Measurements from ENCODE around the gene RGPD6.
"Not testable (repeated sequence)": the region's sequence is repeated elsewhere in the genome, so short reads cannot be mapped to it uniquely, and the experiment has no call there.

RGPD6 gene

GRCh38 chr2:110480084-110480483 is 96.9 kb downstream of the RGPD6 start:
- DNase-seq = not testable (repeated sequence)

- DNase-seq = not testable (repeated sequence)
Observed at GRCh38 chr2:110477370-110477769, 99.7 kb downstream of the RGPD6 start.

- DNase-seq = not testable (repeated sequence)
Observed at GRCh38 chr2:110476952-110477351, 100.1 kb downstream of the RGPD6 start.

- DNase-seq = not testable (repeated sequence)
Observed at GRCh38 chr2:110475627-110476359, 101.2 kb downstream of the RGPD6 start.

GRCh38 chr2:110474898-110475297 is 102.1 kb downstream of the RGPD6 start:
- DNase-seq = not testable (repeated sequence)

GRCh38 chr2:110473059-110473358 is 104.0 kb downstream of the RGPD6 start:
- DNase-seq = not testable (repeated sequence)

- not testable (repeated sequence) for DNase-seq
Observed at GRCh38 chr2:110472171-110473058, 104.6 kb downstream of the RGPD6 start, which contains the start of gene LIMS4. TSS of gene LIMS4 (minus strand) at chr2:110472816. CDS start at chr2:110472778, 38 bp downstream.

- not testable (repeated sequence) for DNase-seq
Observed at GRCh38 chr2:110468921-110469320, 108.1 kb downstream of the RGPD6 start.

- not testable (repeated sequence) for DNase-seq
Observed at GRCh38 chr2:110465312-110465711, 111.7 kb downstream of the RGPD6 start.

Data from EL (cell line).